Right lobe of liver (tissue), 6 donors: ENCODE results near the gene KIF6. TPM values are rescaled to one million over a fixed set of nuclear protein-coding genes. Genes with fewer than 3 reads are reported as not detected.

Source experiments
- ATAC-seq, 4 donors: fragments of 200-7000 bp; cut with Tn5 transposase; one replicate each; pipeline ENCODE4 v1.9.1; 2020; ENCODE audit warnings: mild to moderate bottlenecking in 4 of 4, moderate library complexity in 4 of 4
- DNase-seq, 3 donors: peaks; one replicate each; pipeline ENCODE4 v3.0.0-alpha.2; 2020
- H3K27ac ChIP-seq, 3 donors: fragments of 200-600 bp; one replicate each; pipeline ENCODE4 v1.8.0; 2022
- H3K27me3 ChIP-seq, 2 donors: fragments of 200-600 bp; one replicate each; pipeline ENCODE4 v1.8.0; 2022
- H3K36me3 ChIP-seq, 4 donors: fragments of 200-600 bp; sonication (generic) in 1 of 4; one replicate each; pipeline versions ENCODE4 v1.5.1 to v1.8.0; 2017 to 2022; ENCODE audit warnings: control low read depth in 1 of 4
- H3K4me1 ChIP-seq, 4 donors: fragments of 200-600 bp; sonication (generic) in 1 of 4; one replicate each; pipeline versions ENCODE4 v1.5.1 to v1.8.0; 2017 to 2022; ENCODE audit warnings: control low read depth in 1 of 4
- H3K4me3 ChIP-seq, 3 donors: fragments of 200-600 bp; one replicate each; pipeline ENCODE4 v1.8.0; 2022
- H3K9me3 ChIP-seq, 4 donors: fragments of 200-600 bp; sonication (generic) in 1 of 4; one replicate each; pipeline versions ENCODE4 v1.5.1 to v1.8.0; 2017 to 2022; ENCODE audit warnings: control low read depth in 1 of 4
- CTCF ChIP-seq, 4 donors: fragments of 200-600 bp in 3 of 4; fragments of 450-650 bp in 1 of 4; IDR thresholded peaks; one replicate each; pipeline versions ENCODE4 v1.5.1 to v1.8.0; 2016 to 2022; ENCODE audit warnings: antibody characterized with exemption in 4 of 4, mild to moderate bottlenecking in 2 of 4
- POLR2A ChIP-seq: fragments of 450-650 bp; IDR thresholded peaks from one replicate; pipeline ENCODE4 v1.6.1; 2017; ENCODE audit warnings: antibody characterized with exemption, mild to moderate bottlenecking
- WGBS: methylation state at CpG from one replicate; pipeline ENCODE4 v1.1.6; 2018; ENCODE audit warnings: low coverage, low lambda C conversion rate; ENCODE audit not compliant: insufficient coverage; ENCODE audit errors: missing lambda C conversion rate; 5-methylcytosine and 5-hydroxymethylcytosine counted together
- intact Hi-C, 2 donors: fragments of 100-400 bp; cut with DNase I; formaldehyde crosslinking; loops; one replicate each; pipeline versions ENCODE4 v1.11.2 to v1.14.1; 2022
- total RNA-seq, 6 experiments: library from RNA; depleted of rRNA in 2 of 6; stranded (reverse); fragments of >200 nt in 2 of 6; fragmentation: NEBNext Ultra II Directional in 3 of 6; extraction: Animal tissue kit (Norgen Biotek cat#: 25700) in 3 of 6; gene quantifications; one replicate each; pipeline versions ENCODE4 v1.1.0 to v1.2.4, GENCODE V29; 2016 to 2023
- donor health status: DM: no; HTN: yes; CAD: no.
- donor health status: DM: no; HTN: no; CAD: no.
- donor health status: DM: no; HTN: no; CAD: no.
- donor health status: DM: no; HTN: yes; CAD: no.
- donor health status: DM: no; HTN: yes; CAD: no.

KIF6 gene
- total RNA-seq, 6 experiments from 2014 or later = 0.18 to 0.83 (median 0.37) TPM; not detected in 2

DNA sequence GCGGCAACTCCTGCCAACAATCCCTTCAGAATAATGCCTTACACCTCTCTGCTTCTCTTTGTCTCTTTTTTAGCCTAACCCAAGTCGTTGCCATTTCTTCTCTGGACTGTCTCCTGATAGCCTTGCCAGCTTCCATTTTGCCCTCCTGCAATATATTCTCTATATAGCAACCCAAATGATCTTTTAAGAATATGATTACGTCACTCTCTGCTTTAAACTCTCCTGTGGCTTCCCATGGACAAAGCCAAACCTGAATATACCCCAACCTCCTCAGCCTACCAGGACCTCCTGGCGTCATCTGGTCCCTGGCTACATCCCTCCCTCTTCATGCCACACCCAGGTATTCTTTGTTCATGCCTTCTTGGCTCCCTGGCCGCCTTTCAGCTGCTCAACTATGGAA lies 276.2 kb downstream of the KIF6 start:
- WGBS = 60% methylated on average over 5 of the region's 5 CpGs
- no peak for ATAC-seq

DNA sequence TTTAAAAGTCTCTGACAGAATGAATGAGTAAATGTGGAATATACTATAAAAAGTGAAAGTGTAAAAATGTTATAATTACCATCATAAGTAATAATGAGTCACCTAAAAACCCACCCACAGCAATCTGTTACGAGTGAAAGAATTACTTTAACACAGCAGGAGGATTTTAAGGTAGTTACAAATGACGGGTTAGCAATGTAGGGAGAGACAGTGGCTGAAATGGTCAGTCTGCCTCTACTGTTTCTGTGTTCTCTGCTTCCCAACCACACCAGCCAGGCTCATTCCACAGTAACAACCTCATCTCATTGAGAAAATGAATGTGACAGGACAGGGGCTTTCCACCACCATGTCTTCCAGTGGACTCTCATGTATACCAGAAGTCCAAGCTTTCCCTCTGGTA lies 278.3 kb downstream of the KIF6 start:
- no peak overlapping the region for H3K27ac ChIP-seq
- H3K9me3 ChIP-seq = no peaks in the 10 kb centered on the region
- intact Hi-C loops = no loop called here
- DNase-seq (no peak), ATAC-seq (no peak)
- WGBS = 60% methylated on average over 2 of the region's 2 CpGs
- no peaks in the 10 kb centered on the region for H3K36me3 ChIP-seq
- no peak overlapping the region for H3K4me3 ChIP-seq
- H3K4me1 ChIP-seq = no peaks in the 10 kb centered on the region
- TF ChIP-seq POLR2A = no peak
- no peak for TF ChIP-seq CTCF (IDR thresholded peaks at IDR 0.05)
- H3K27me3 ChIP-seq = no peaks in the 10 kb centered on the region

More for the DNA sequence above, 276.2 kb downstream of the KIF6 start:
- no peak for DNase-seq
- Histone ChIP-seq H3K4me3 (no peak overlapping the region), H3K27ac (no peak overlapping the region), H3K36me3 (no peaks in the 10 kb centered on the region), H3K27me3 (no peaks in the 10 kb centered on the region), H3K4me1 (no peaks in the 10 kb centered on the region), H3K9me3 (no peaks in the 10 kb centered on the region)
- intact Hi-C loops = no loop called here
- no peak for TF ChIP-seq POLR2A
- TF ChIP-seq CTCF (IDR thresholded peaks at IDR 0.05) = no peak

DNA sequence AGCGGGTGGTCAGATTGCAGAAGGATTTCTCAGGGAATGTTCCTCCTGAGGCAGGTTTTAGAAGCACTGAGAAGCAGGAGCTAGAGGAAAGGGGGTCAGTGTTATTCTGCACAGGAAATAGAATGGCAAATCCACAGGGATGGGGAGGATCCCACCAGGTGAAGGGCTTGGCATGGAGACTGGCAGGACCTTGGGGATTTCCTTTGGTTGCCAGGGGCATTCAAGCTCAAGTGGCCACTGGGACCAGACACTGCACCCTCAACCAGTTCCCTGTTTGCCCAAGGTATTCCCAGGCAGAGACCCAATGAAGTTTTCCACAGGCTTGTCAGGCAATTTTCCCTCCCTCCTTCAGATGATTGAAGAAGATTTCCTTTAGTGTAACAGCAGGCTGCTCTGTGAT lies 279.5 kb downstream of the KIF6 start:
- no peaks in the 10 kb centered on the region for H3K4me1 ChIP-seq
- 88% methylated on average over 1 of the region's 1 CpG for WGBS
- no peaks in the 10 kb centered on the region for H3K9me3 ChIP-seq
- no peak overlapping the region for H3K27ac ChIP-seq
- H3K4me3 ChIP-seq = no peak overlapping the region
- no peak for TF ChIP-seq POLR2A
- no peak for TF ChIP-seq CTCF (IDR thresholded peaks at IDR 0.05)
- no peaks in the 10 kb centered on the region for H3K36me3 ChIP-seq
- intact Hi-C loops = no loop called here
- no peak for DNase-seq
- H3K27me3 ChIP-seq = no peaks in the 10 kb centered on the region
- no peak for ATAC-seq

DNA sequence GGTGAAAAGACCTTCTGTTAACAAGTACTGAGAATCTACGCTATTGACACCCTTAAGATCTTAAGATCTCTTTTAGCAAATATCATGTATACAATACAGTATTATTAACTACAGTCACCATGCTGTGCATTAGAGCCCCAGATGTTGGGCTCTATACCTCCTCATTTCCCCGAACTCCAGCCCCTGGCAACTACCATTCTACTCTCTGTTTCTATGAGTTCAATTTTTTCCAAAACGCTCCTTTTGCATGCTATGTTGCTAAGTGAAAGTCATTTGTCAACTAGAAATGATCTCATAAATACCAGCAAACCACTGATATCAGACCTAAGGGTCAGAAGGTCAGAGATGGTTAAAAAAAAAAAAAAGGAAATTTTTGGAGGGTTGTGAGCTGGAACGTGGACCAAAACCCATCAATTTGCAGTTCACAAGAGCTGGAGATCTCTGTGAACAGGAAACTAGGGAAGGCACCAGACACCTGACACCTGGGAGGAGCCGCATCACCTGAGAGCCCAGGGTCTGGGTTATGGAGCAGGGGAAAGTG lies 280.7 kb downstream of the KIF6 start:
- DNase-seq (no peak), ATAC-seq (no peak)
- Histone ChIP-seq H3K36me3 (no peaks in the 10 kb centered on the region), H3K9me3 (no peaks in the 10 kb centered on the region), H3K27me3 (no peaks in the 10 kb centered on the region), H3K4me1 (no peaks in the 10 kb centered on the region), H3K27ac (no peak overlapping the region), H3K4me3 (no peak overlapping the region)
- intact Hi-C loops = no loop called here
- TF ChIP-seq CTCF (IDR thresholded peaks at IDR 0.05) (no peak), POLR2A (no peak)
- WGBS = 81% methylated on average over 5 of the region's 5 CpGs

DNA sequence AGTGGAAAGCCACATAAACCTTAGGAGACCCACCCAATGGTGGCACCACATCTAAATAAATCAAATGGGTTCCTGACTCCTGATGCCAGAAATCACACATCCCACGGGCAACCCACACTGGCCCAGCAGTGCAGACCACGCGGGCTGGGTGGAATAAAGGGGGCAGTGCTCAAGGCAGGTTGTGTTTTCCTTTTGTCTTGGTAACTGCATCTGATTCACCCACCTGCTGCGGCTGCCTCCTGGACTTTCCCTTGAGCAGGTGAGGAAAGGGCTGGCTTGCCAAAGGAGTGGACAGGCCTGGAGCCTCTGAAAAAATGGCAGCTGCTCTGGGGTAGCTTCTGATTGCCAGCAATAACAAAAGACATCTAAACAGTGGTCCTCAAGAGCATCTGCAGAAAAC lies 283.2 kb downstream of the KIF6 start:
- Histone ChIP-seq H3K9me3 (no peaks in the 10 kb centered on the region), H3K27me3 (no peaks in the 10 kb centered on the region), H3K27ac (no peak overlapping the region), H3K4me3 (no peak overlapping the region), H3K36me3 (no peaks in the 10 kb centered on the region), H3K4me1 (no peaks in the 10 kb centered on the region)
- DNase-seq (no peak), ATAC-seq (no peak)
- TF ChIP-seq POLR2A = no peak
- TF ChIP-seq CTCF (IDR thresholded peaks at IDR 0.05) = no peak
- 100% methylated on average over 1 of the region's 4 CpGs for WGBS
- intact Hi-C loops = no loop called here
